ENCODE results near the gene NMUR1. TPM values are rescaled to one million over a fixed set of nuclear protein-coding genes. Genes with fewer than 3 reads are reported as not detected.

NMUR1 gene
- total RNA-seq, 1 donor from 2014 or later = not detected

DNA sequence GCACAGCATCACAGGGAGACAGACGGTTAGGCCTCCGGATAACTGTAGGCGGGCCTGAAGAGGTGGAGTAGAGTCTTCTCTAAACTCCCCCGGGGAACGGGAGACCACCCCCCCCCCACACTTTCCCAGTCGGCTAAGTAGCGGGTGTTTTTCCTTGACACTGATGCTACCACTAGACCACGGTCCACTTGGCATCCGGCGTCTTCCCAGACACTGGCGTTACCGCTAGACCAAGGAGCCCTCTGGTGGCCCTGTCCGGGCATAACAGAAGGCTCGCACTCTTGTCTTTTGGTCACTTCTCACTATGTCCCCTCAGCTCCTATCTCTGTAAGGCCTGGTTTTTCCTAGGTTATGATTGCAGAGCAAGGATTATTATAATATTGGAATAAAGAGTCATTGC, 40.3 kb downstream of the NMUR1 start:
- DNase-seq (ENCODE audit: low read depth in 2 of 2) = no peak

DNA sequence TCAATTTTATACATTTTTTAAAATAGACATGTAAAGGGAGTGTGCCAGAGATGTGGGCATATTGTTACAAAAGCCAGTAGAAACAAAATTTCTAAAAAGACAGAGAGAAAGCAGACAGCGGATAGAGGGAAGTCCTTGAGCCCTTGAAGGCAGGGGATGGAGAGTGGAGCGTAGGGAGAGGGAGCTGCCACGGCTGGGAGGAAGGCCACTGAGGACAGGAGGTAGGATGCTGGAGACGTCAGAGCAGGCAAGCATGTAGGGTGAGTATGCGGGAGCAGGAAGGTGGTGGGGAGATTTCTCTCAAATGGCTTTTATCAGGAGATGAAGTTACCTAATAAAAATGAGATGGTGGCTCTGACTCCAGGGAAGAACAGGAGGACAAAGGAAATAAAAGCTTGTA, 41.9 kb downstream of the NMUR1 start:
- DNase-seq (ENCODE audit: low read depth in 2 of 2) = no peak

DNA sequence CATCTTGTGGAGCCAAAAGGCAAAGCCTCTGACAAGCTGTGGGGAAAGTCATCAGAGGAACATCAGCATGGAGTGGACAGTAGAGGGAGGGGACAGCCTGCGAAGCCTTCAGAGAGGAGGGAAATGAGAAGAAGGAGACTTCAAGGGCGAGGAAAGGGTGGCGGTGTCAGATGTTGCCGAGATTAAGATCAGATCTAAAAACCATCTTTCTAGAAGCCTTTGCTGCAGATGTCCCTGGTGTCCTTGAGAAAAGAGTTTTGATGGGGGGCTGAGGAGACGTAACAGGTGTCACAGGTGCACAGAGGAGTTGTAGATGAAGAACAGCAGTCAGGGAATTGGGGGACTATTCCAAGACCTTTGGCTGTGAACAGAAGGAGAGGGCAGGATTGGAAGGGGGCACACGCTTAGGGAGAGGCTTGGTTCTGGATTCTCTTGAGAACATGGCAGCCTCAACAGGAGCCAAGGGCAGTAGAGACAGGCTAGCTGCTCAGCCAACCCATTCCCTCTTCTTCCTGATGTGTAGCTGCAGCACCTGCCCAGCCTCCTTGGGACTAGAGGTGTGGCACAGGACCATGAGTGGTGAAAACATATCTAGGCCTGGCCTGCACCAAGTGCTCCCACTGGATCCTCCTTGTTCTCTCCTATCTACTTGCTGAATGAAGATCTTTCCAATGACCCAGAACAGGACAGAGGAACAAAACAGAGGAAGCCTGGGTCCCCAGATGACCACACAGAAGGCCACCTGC, 43.2 kb downstream of the NMUR1 start:
- DNase-seq (ENCODE audit: low read depth in 2 of 2) = no peak

DNA sequence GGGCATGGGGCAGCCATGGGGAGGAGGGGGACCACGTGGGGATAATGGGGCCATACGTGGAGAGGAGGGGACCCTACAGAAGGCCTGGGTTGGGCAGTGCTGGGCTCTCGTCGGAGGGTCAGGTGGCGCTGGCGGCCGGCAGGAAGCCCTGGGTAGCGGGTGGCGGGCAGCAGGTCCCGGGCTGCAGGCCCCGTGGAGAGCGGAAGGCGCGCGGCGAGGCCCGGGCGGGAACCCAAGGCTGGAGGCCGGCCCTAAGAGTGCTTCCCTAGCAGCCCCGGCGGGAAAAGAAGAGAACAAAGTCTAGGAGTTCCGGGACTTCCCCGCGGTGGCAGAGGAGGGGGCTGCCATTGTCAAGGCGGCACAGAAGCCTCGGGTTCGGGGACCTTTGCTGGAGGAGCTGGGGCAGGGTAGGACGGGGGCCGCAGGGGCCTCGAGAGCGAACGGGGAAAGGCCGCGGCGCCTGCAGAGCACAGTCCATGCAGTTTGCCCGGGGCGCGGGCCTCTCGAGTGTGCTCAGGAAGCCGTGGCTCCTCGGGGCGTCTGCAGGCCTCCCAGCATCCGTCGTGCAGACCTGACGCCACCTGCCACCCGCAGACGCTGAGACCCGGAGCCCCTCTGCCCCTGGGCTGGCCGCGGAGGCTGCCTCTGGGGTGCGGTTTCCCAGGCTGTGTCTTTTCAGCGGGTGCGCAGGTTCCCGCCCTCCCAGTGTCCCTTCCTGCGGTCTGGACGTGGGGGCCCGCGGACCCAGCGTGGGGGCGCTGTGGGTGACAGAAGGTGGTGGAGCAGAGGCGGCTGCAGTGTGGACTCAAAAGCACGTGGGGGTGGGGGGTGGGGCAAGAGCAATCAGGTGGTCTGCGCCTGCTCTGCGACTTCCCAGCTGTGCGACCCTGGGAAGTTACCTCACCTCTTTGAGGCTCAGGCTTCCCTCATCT, 46.6 kb downstream of the NMUR1 start:
- DNase-seq (ENCODE audit: low read depth in 2 of 2) = peak; percentile 21 to 29

DNA sequence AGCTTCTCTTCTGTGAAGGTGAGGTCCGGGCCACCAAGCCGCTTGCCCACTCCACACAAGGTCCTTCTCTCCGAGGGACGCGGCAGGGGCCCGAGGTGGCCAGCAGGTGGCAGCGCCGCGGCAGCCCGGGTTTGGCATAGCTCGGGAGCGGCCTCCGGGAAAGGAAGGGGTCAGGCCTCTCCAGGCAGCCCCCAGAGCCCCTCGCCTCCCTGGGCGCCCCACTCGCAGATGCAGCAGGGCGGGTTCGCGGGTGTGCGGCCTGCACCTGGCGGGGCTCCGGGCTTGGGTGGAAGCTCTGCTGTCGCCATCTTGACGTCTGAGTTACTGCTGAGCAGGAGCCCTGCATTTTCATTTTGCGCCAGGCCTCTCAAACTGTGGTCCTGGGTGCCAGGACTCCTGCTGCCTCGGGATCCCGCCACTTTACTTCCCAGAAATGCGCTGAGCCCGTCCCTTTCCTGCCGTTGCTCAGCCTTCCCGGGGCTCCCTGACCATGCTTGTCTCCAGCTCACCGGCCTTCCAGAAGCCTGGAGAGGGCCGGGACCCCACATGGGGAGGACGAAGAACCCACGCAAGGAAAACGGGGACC, 47.3 kb downstream of the NMUR1 start:
- DNase-seq (ENCODE audit: low read depth in 2 of 2) = peak; percentile 70 to 76

DNA sequence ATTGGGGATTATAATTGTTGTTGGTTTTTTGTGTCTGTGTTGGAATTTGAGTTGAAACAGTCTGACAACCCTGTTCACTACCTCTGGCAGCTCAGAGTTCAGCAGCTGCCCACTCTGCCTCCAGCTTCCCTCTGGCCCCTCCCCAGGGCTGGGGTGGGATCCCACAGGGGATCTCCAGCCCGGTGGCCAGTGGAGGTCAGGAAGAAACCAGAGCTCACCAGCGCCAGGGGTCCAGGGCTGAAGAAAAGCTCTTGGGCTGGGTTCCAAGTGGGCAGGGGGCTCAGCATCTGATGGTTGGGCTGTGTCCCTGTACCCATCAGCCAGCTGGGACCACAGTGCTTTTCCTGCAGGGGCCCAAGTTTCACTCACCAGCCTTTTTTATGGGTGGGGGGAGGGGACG, 49.5 kb downstream of the NMUR1 start:
- no peak for DNase-seq (ENCODE audit: low read depth in 2 of 2)

DNA sequence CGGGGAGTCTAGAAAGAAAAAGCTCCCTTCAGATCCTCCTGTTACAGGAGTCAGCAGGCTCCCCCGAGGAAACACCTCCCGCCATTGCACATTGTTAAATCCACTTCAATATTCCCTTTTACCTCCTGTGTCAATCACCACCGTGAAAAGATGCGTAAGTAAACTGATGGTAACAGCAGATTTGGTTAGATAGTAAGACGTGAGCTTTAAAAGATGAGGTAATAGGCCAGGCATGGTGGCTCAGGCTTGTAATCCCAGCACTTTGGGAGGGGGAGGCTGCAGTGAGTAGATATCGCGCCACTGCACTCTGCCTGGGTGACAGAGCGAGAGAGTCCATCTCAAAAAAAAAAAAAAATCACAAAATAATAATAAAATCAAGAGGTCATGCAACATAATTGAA, 50.8 kb downstream of the NMUR1 start:
- no peak for DNase-seq (ENCODE audit: low read depth in 2 of 2)

DNA sequence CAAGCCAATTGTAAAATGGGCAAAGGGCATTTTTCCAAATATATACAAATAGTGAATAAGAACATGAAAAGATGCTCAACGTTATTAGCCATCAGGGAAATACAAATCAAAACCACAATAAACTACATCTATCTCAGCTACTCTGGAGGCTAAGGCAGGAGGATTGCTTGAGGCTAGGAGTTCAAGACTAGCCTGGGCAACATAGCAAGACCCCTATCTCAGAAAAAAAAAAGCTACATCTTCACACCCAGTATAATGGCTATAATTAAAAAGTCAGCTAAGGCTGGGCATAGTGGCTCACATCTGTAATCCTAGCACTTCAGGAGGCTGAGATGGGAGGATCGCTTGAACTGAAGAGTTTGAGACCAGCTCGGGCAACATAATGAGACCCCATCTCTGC, 53.3 kb downstream of the NMUR1 start:
- no peak for DNase-seq (ENCODE audit: low read depth in 2 of 2)

DNA sequence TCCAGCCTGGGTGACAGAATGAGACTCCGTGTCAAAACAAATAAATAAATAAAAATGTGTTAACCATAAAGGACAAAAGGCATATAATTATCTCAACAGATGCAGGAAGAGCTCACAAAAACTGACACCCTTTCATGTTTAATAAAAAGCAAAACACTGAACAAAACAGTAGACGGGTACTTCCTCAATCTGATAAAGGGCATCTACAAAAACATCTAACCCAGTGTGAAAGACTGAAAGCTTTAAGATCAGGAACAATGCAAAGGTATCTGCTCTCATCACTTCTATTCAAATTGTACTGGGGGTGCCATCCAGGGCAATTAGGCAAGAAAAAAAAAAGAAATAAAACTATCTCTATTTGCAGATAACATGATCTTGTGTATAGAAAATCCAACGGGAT, 54.3 kb downstream of the NMUR1 start:
- DNase-seq (ENCODE audit: low read depth in 2 of 2) = no peak

Other genes starting within 250 kb of the NMUR1 start
- gene B3GNT7, start 134.7 kb downstream of the NMUR1 start, total RNA-seq = 4.4 and 20.4 TPM in 2 replicates
- 65.1 and 76.1 TPM in 2 replicates for gene NCL, start 66.0 kb downstream of the NMUR1 start, total RNA-seq
- not detected in 2 replicates for gene TEX44, start 62.4 kb upstream of the NMUR1 start, total RNA-seq
- gene PTMA, start 178.1 kb upstream of the NMUR1 start, total RNA-seq = 822 and 928 TPM in 2 replicates